Measurements from ENCODE around the gene GRM3. TPM values are rescaled to one million over a fixed set of nuclear protein-coding genes. Genes with fewer than 3 reads are reported as not detected.

GRM3 gene
- total and polyA plus RNA-seq, 2 of the 8 experiments (the other 6 are each of a cell fraction or from before 2014, with no cell fraction given): 3.1 to 4.2 TPM

DNA sequence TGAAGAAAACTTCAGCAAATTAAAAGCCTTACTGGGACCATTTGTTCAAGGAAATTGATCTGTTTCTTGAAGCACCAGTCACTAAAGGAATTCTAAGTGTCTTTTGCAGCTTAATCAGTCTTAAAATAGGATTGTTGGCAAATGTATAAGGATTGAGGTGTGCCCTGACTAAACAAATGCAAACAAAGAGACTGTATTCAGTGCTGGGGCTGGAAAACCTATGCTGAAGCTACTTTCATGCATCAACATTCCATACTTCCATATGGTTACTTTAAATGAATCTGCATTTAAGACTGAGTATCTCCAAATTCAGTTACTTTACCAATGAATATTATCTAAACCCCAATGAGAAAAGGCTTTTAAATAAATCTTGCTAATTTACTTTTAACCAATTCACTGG lies 232.4 kb downstream of the GRM3 start (continued):
- TF ChIP-seq, protein P1, sequence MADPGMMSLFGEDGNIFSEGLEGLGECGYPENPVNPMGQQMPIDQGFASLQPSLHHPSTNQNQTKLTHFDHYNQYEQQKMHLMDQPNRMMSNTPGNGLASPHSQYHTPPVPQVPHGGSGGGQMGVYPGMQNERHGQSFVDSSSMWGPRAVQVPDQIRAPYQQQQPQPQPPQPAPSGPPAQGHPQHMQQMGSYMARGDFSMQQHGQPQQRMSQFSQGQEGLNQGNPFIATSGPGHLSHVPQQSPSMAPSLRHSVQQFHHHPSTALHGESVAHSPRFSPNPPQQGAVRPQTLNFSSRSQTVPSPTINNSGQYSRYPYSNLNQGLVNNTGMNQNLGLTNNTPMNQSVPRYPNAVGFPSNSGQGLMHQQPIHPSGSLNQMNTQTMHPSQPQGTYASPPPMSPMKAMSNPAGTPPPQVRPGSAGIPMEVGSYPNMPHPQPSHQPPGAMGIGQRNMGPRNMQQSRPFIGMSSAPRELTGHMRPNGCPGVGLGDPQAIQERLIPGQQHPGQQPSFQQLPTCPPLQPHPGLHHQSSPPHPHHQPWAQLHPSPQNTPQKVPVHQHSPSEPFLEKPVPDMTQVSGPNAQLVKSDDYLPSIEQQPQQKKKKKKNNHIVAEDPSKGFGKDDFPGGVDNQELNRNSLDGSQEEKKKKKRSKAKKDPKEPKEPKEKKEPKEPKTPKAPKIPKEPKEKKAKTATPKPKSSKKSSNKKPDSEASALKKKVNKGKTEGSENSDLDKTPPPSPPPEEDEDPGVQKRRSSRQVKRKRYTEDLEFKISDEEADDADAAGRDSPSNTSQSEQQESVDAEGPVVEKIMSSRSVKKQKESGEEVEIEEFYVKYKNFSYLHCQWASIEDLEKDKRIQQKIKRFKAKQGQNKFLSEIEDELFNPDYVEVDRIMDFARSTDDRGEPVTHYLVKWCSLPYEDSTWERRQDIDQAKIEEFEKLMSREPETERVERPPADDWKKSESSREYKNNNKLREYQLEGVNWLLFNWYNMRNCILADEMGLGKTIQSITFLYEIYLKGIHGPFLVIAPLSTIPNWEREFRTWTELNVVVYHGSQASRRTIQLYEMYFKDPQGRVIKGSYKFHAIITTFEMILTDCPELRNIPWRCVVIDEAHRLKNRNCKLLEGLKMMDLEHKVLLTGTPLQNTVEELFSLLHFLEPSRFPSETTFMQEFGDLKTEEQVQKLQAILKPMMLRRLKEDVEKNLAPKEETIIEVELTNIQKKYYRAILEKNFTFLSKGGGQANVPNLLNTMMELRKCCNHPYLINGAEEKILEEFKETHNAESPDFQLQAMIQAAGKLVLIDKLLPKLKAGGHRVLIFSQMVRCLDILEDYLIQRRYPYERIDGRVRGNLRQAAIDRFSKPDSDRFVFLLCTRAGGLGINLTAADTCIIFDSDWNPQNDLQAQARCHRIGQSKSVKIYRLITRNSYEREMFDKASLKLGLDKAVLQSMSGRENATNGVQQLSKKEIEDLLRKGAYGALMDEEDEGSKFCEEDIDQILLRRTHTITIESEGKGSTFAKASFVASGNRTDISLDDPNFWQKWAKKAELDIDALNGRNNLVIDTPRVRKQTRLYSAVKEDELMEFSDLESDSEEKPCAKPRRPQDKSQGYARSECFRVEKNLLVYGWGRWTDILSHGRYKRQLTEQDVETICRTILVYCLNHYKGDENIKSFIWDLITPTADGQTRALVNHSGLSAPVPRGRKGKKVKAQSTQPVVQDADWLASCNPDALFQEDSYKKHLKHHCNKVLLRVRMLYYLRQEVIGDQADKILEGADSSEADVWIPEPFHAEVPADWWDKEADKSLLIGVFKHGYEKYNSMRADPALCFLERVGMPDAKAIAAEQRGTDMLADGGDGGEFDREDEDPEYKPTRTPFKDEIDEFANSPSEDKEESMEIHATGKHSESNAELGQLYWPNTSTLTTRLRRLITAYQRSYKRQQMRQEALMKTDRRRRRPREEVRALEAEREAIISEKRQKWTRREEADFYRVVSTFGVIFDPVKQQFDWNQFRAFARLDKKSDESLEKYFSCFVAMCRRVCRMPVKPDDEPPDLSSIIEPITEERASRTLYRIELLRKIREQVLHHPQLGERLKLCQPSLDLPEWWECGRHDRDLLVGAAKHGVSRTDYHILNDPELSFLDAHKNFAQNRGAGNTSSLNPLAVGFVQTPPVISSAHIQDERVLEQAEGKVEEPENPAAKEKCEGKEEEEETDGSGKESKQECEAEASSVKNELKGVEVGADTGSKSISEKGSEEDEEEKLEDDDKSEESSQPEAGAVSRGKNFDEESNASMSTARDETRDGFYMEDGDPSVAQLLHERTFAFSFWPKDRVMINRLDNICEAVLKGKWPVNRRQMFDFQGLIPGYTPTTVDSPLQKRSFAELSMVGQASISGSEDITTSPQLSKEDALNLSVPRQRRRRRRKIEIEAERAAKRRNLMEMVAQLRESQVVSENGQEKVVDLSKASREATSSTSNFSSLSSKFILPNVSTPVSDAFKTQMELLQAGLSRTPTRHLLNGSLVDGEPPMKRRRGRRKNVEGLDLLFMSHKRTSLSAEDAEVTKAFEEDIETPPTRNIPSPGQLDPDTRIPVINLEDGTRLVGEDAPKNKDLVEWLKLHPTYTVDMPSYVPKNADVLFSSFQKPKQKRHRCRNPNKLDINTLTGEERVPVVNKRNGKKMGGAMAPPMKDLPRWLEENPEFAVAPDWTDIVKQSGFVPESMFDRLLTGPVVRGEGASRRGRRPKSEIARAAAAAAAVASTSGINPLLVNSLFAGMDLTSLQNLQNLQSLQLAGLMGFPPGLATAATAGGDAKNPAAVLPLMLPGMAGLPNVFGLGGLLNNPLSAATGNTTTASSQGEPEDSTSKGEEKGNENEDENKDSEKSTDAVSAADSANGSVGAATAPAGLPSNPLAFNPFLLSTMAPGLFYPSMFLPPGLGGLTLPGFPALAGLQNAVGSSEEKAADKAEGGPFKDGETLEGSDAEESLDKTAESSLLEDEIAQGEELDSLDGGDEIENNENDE (IDR thresholded peaks at IDR 0.05; ENCODE audit: insufficient replicate concordance, low read length): peak; percentile 17
- TF ChIP-seq CHD1 (IDR thresholded peaks at IDR 0.05; ENCODE audit: low read depth, low read length) (no peak), KDM4A (IDR thresholded peaks at IDR 0.05; ENCODE audit: low read depth, low read length, severe bottlenecking) (no peak), SUZ12 (IDR thresholded peaks at IDR 0.05; ENCODE audit: low read length) (no peak), PHF8 (conservative IDR thresholded peaks at IDR 0.05; ENCODE audit: low read depth, low read length) (no peak)
- TF ChIP-seq, protein P2, sequence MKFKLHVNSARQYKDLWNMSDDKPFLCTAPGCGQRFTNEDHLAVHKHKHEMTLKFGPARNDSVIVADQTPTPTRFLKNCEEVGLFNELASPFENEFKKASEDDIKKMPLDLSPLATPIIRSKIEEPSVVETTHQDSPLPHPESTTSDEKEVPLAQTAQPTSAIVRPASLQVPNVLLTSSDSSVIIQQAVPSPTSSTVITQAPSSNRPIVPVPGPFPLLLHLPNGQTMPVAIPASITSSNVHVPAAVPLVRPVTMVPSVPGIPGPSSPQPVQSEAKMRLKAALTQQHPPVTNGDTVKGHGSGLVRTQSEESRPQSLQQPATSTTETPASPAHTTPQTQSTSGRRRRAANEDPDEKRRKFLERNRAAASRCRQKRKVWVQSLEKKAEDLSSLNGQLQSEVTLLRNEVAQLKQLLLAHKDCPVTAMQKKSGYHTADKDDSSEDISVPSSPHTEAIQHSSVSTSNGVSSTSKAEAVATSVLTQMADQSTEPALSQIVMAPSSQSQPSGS (IDR thresholded peaks at IDR 0.05; ENCODE audit: low read length): no peak

All from H1 (cell line).